Midbrain (tissue), 1 donor: ENCODE data around the gene MBD2.
"Not testable (repeated sequence)": the region's sequence is repeated elsewhere in the genome, so short reads cannot be mapped to it uniquely, and the experiment has no call there.

ENCODE experiments used
- DNase-seq: peaks from one replicate; lab custom pipeline; 2025; lab: John Stamatoyannopoulos, UW

The MBD2 gene

DNA sequence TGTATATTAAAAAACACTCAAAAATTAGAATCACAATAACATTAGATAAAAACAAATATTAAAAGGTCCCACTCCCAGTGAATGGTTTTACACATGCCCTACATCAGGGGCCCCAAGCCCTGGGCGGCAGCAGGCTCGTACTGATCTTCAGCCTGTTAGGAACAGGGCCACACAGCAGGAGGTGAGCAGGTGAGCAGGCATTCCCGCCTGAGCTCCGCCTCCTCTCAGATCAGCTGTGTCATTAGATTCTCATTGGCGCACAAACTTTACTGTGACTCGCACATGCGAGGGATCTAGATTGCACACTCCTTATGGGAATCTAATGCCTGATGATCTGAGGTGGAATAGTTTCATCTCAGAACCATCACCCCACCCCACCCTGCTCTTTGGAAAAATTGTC is 74.2 kb downstream of the MBD2 start:
- no peak for DNase-seq

DNA sequence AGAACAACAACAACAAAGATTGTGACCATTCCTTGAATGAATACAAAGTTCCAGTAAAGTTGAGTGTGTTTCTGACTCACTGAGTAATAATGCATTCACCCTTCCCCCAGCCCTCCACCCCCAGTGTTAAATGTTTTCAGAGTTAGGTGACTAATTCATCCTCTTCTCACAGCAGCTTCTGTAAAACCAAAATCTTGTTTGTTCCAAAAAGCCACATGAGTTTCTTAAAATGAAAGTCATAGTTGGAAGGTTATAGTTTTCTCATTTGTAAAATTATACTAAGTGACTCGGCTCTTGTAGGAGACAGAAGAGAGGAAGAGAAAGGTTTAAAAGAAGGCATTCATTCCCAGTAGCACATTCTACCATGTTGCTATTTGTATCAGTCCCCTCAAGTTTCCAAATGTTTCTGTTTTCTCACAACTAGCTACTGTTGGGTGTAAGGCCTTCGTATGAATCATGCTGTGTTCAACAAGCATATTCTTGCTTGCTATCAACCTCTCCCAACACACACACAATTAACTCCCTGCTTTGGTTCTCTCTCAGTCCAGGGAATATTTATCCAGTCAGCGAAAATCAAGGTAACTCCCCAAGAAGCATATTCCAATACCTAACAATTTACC is 75.3 kb downstream of the MBD2 start:
- DNase-seq, result no peak

DNA sequence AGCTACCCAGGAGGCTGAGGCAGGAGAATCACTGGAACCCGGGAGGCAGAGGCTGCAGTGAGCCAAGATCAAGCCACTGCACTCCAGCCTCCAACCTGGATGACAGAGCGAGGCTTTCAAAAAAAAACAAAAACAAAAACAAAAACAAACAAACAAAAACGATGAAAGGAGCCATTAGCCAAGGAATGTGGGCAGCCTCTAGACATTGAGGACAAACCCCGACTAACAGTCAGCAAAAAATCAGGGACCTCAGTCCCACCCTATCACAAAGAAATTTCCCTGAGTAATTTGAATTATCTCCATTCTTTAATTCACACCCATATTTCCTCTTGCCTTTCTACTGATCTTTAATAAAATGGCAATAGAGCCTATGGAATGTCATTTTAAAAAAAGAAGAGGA is 75.8 kb downstream of the MBD2 start:
- DNase-seq, result no peak

DNA sequence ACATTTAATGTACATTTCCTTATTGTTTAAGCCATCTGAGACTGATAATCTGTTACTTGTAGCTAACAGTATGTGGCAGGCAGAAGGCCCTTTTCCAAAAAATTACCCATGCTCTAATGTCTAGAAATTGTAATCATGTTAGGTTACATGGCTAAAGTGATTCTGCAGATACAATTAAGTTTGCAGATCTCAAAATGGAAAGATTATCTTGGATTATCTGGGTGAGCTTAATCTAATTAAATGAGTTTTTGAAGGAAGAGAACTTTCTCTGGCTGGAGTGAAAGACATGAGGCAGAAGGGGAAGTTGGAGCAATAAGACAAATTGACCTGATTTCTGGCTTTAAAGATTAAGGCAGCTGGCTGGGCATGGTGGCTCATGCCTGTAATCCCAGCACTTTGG is 76.3 kb downstream of the MBD2 start:
- no peak for DNase-seq

DNA sequence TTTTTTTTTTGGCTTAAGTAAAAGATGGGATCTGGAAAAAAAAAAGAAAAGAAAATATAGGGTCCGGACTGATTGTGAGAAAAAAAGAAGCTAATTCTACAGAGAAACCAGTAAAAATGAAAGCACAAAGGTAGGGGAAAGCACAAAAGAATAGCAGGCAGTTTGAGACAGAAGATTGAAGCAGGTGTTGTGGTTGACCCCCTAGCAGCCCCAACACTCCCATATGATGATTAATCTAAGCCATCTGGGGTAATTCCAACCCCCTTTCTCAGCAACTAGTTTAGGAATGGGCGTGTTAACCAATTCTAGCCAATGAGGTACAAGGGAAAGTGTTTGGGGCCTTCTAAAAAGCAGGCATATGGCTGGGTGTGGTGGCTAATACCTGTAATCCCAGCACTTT is 77.0 kb downstream of the MBD2 start:
- DNase-seq, result no peak

DNA sequence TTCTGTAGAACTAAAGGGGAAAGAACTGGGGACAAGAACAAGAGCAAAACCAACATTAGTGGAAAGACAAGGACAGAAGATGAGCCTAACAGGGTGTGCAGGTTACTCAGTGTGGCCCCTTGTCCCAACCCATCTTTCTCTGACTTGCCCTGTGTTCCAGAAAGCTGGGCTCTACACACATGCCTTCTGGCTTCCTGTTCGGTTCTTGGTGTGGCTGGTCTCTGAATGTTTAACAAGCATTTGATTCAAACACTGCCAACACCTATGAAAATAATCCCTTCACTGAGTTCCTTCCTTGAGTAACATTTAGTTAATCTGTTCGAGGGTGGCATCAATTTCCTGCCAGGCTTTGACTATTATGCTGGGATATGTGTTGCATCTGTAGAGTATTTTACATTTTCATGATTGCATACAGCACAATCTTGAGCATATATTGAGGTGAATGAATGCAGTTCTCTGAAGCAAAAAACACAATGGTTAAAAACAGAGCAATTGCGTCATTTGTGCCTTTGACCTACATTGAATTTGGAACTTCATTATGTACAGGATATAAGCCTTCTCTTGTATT is 83.3 kb downstream of the MBD2 start:
- no peak for DNase-seq

DNA sequence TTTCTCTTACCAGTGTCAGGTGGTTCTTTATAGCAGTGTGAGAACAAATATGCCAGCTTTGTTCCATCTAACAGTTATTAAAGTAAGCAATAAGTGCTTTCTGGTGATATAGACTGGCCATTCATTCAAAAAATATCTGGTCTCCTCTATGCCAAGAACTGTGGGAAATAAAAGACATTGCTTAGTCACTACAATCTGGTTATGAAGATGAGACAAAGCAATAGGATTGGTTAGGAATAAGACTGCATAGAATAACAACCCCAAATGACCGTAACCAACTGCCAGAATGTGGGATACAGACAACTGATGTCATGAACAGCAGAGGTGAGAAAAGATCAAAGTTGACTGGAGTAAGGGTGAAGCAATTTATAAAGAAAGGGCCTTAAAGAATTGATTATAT is 83.8 kb downstream of the MBD2 start:
- no peak for DNase-seq

DNA sequence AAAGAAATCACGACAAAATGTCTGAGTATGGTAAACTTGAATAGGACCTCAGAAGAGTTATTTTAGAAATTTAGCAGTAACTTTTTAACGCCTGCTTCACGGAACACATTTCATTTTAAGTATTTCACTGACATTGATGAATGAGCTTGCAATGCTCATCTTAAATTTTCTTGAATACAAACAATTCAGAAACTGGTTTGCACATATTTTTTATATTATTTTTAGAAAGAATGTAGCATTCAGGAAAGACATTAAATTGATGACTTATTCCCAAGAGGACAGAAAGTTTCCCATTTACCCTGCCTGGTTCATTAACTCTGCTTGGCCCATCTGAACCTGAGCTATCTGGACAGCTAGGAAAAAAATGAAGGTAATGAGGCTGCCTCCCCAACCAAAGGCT is 89.3 kb downstream of the MBD2 start:
- DNase-seq, result no peak

DNA sequence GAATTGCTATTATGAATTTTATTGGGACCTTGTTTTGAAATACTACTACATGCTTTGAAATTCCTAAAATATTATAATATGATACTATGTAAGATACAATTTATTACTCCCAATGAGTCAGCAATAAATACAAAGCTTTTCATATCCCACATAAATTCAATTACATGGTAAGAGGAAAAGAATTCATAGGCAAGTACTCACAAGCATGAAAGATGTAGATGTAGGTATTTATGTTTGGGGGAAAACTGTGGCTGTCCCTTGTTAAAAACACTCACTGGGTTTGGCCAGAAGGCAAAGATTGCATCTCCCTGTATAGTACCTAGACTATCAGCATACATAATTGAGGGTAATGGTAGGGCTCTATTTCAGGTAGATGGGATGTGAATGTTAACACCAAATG is 90.4 kb downstream of the MBD2 start:
- no peak for DNase-seq

DNA sequence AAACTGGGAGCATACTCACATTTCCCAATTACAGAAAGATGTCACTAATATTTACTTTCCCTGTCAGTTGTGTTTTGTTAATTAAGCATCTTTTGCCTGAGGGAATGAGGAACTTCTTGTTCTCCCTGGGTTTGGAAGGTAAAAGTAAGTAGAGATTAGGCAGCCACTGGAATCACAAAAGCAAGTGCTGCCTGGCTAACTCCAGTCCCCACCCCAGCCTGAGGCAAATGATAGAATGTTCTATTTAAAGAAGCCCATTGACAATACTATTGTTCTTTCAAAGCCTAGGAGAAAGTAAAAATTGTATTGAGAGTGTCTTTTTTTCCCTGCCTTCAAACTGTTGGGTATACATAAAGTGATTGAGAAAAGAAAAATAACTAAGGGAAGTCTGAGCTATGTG is 93.8 kb downstream of the MBD2 start:
- DNase-seq, result no peak

DNA sequence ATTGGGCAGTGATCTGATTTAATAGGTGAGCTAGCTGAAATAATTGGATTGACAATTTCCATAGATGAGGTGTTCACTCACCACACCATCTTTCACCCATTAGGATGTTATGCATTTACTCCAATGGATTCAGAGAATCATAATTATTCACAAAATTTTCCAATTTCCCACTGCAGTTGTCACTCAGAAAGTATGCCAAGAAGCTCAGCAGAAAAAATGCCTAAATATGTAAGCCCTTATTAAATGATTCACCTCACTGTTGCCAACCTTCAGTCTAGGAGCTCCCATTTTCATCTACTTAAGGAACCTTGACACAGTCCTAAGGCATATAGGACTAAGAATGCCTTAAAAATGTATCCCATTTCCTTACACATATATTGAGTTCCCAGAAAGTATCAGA is 94.3 kb downstream of the MBD2 start:
- DNase-seq, result no peak

DNA sequence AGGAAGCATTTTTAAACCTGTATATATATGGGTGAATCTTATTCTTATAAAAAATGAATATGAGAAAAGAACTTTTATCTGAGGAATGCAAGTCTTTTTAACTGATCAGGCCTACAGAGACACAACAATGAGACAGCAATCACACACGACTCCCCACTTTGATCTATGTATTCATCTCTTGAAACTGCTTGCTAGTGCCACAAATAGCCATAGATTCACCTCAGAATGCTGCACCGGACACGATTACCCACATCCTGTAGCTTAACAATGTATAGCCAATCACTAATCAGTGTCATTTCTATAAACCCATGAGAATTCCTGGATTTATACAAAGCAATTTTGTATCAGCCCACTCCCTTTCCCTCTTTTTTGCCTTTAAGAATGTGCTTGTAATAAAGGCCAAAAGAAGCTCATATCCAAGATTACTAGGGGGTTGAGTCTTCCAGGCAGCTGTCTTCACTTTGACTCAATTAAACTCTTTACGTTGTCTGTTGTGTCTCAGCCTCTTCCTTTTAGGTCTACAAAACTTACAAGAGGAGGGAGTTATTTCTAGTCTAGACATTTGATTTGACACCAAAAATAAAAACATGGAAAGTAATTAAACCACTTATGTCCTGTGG is 94.9 kb downstream of the MBD2 start:
- no peak for DNase-seq

DNA sequence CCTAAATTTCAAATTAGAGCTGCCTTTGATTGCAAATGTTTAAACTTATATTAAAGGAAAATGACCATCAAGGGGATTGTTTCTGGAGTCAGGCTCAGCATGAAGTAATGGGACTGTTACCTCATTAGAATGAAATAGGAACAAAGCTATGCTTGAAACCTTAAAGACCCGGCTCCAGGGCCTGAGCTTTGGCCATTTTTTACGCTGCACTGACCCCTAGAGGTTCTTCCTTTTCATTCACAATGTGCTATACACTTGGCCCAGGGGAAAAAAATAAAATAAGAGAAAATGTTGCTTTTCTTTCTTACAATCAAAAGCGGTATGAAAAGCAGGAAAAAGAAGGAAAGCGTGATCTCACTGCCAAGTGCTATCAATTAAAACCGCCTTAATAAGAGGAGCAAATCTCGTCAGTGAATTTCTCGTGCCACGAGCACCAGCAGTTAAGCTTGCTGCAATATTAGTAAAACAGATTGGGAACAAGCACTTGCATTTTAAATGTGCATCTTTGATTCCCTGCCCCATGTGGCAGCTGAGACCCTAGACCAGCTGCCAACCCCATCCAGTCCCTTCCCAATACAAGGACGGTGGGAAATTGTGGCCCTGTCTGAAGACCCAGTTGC is 96.6 kb downstream of the MBD2 start:
- DNase-seq, result peak; percentile 67

DNA sequence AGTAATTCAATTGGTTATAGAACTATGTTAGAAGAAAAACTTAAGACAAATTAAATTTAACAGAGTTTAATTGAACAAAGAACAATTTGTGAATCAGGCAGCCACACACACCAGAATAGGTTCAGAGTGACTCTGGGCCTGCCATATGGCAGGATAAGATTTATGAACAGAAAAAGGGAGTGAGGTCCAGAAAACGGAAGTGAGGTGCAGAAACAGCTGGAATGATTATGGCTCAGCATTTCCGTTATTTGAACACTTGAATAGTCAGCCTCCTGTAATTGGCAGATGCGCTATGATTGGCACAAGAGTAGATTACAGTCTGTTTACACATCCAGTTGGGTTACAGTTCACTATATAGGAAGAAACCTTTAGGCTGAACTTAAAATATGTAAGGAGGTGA is 99.0 kb downstream of the MBD2 start:
- no peak for DNase-seq

DNA sequence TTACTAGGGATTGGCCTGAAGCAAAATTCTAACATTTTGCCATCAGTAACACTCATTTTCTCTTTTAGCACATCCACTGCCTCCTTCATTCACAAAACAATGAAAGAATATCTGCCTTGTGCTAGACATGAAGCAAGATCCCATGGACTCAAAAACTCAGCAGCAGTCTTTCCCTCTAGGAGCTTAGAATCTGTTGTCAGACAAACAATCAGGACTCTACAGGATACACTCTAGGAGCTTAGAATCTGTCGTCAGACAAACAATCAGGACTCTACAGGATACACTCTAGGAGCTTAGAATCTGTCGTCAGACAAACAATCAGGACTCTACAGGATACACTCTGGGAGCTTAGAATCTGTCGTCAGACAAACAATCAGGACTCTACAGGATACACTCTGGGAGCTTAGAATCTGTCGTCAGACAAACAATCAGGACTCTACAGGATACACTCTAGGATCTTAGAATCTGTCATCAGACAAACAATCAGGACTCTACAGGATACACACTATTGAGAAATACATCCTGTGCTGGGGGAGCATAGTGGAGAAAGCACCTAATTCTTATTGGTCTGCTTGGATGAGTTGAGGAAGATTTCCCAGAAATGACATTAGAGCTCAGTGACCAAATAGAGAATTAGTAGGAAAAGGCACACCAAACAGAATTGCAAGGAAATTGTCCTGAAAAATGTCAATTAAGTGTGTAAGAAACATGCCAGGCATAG is 100.6 kb downstream of the MBD2 start:
- not testable (repeated sequence) for DNase-seq

DNA sequence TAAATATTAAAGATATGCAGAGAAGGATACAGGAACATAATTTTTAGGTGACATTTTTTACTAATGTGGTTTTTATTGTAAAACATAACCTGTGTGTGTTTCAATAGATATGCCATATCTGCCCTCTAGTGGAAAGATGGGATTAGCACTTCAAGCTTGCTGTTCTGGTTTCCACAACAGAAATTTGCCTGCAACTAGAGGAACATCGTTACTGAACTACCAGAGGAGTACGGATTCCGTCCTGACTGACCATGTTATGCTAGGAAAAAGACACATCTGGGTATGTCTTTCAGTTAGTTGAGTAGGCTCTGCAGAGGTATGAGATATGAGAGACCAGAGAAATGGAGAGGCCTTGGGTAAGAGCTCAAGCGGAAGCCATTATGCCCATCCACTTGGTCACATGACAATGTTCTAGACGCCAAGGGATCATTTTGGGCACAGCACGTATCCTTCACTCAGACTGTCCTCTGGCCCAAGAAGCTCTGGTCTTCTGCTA is 104.9 kb downstream of the MBD2 start:
- DNase-seq, result peak; percentile 70

DNA sequence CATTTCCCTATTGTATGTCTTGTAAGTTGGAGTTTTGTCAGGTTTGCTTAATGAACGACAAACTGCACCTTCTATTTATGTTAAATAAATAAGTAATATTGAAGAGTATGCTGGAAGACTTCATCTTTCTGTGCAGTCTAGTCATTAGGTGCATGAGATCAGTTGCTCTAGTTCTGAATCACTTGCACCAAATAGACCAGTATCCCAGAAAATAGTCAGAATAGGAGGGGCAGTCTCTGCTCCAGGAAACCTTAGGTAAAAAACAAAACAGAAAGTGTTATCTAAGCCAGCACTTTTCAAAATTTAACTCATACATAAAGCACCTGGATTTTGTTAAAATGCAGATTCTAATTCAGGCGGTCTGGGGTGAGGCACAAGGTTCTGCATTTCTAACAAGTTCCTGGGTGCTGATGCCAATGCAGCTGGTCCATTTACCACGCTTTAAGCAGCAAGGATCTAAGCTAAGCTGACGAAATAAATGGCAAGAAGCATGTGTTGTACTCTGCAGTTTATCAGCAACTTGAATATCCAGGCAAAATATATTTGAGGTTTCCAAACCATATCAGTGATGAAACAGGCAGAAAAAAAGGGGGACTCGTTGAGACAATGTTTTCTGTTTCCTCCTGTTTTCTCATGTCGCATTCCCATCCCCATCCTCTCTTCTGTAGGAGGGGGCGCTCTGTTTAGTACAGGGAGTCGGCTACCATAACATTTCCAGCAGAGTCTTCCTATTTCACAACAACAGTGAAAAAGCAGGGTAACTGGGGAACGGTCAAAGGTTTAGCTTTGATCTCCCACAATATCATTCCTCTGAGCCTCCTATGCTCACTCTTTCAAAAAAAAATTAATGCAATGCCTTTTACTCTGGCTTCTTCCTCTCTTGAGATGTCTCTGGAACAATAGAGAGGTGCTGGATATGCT is 106.4 kb downstream of the MBD2 start:
- DNase-seq, result no peak

DNA sequence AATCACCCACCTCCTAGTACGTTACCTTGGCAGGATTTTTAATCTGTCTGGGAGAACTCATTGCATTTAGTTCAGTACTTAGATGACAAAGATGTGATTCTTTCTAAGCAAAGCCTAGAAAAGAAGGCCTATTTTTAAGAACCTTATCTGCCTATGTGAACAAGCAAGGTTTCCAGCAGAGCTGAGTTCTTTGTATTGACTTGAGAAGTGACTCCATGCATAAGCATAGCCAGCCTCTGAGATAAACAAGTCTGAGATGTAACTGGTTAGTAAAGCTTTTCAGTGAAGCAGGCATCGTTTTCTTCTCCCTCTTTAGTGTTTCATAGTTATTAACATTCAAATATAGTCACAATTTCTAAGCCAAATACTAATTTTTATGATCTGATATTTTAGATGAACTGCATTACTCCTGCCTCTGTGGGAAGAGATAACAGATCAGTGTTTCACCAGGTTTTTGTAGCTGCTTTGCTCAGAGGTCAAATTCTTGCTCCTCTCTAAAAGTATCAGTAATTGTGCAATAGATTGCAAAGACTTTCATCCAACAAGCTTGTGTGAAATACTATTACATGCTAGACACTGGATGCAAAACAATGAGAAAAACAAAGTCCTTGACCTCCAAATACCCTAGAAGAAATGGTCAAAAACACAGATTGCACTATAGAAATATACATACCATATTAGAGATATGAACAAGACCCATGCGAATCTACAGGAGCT is 107.8 kb downstream of the MBD2 start:
- no peak for DNase-seq

DNA sequence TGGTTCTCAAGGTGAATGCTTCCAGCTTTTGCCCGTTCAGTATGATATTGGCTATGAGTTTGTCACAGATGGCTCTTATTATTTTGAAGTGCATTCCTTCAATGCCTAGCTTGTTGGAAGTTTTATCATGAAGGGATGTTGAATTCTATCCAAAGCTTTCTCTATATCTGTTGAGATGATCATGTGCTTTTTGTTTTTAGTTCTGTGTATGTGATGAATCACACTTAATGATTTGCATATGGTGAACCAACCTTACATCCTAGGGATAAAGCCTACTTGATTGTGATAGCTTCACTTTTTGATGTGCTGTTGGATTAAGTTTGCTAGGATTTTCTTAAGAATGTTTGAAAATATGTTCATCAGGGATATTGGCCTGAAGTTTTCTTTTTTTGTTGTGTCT is 112.1 kb downstream of the MBD2 start:
- no peak for DNase-seq

DNA sequence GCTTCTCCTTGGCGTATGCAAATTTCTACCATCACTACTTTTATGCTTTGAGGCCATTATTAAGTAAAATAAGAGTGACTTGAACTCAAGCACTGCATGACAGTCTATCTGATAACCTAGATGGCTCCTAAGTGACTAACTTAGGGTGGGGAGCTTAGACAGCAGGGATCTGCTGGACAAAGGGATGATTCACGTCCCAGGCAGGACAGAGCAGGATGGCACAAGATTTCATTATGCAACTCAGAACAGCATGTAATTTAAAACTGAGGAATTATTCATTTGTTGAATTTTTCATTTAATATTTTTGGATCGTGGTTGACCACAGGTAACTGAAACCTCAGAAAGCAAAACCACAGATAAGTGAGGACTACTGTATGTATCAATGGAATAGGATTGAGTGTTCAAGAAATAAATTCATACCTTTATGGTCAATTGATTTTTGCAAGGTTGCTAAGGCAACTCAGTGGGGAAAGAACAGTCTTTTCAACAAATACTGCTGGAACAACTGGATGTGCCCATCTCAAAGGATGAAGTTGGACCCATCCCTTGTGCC is 115.3 kb downstream of the MBD2 start:
- no peak for DNase-seq

DNA sequence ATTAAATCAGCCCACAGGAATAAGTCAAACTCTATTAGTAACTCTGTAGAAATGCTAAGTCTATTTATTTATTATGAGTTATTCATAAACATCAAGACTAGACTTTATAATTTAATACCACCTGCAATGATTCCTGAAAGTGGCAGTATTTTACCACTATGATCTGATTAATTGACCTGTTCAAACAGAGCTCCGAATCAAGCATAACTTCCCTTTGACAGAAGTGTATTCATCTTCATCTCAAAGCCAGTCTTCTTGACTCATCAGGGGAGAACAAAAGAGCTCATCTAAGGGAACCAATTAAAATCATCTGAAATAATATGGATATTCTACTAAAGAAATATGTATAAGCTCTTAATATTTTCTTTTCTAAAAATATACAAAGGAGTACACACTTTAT is 122.3 kb downstream of the MBD2 start:
- DNase-seq, result no peak
